SU-DHL-6 (cell line): ENCODE results near the gene DOCK11.

ENCODE experiments used
- H2AFZ ChIP-seq: fragments of 200-600 bp; sonication (generic); 2 replicates; pipeline ENCODE4 v1.6.1; 2014; ENCODE audit warnings: low read depth, mild to moderate bottlenecking, moderate library complexity, mixed read lengths, antibody characterized with exemption, low read length; ENCODE audit not compliant: severe bottlenecking
- H3F3A ChIP-seq: fragments of 200-600 bp; shearing (Covaris generic); 2 replicates; pipeline ENCODE4 v1.6.0; 2016; ENCODE audit warnings: antibody characterized with exemption, mild to moderate bottlenecking; ENCODE audit not compliant: insufficient read depth
- H3K27ac ChIP-seq: fragments of 200-600 bp; sonication (generic); 2 replicates; pipeline ENCODE4 v1.5.1; 2016; ENCODE audit warnings: low read depth, mild to moderate bottlenecking, low read length, moderate library complexity, mixed read lengths
- H3K27me3 ChIP-seq: fragments of 200-600 bp; sonication (generic), shearing (Covaris generic); 2 replicates; pipeline ENCODE4 v1.6.0; 2014; ENCODE audit warnings: mild to moderate bottlenecking, low read length
- H3K36me3 ChIP-seq: fragments of 200-600 bp; sonication (generic); 2 replicates; pipeline ENCODE4 v1.6.1; 2014; ENCODE audit warnings: mild to moderate bottlenecking, low read length, mixed read lengths
- H3K4me2 ChIP-seq: fragments of 300-600, 200-600 bp; shearing (Covaris generic), sonication (generic); 2 replicates; pipeline ENCODE4 v1.6.0; 2014; ENCODE audit warnings: low read length, low read depth, mild to moderate bottlenecking; ENCODE audit not compliant: poor library complexity, severe bottlenecking
- H3K4me3 ChIP-seq: fragments of 200-600 bp; sonication (generic); 2 replicates; pipeline ENCODE4 v1.5.1; 2014; ENCODE audit warnings: antibody characterized with exemption, low read length, mild to moderate bottlenecking, mixed read lengths; ENCODE audit not compliant: insufficient read depth, poor library complexity, severe bottlenecking
- H3K79me2 ChIP-seq: fragments of 200-600 bp; sonication (generic); 2 replicates; pipeline ENCODE4 v1.6.1; 2014; ENCODE audit warnings: mild to moderate bottlenecking, low read length, moderate library complexity; ENCODE audit not compliant: insufficient read depth
- H3K9ac ChIP-seq: fragments of 200-600 bp; sonication (generic); 2 replicates; pipeline ENCODE4 v1.7.0; 2014; ENCODE audit warnings: mild to moderate bottlenecking, low read length
- H3K9me2 ChIP-seq: fragments of 200-600 bp; sonication (generic); replicated peaks from 2 replicates; pipeline ENCODE4 v1.6.1; 2014; ENCODE audit warnings: low read length; ENCODE audit not compliant: insufficient read depth
- H3K9me3 ChIP-seq: fragments of 200-600 bp; sonication (generic); 2 replicates; pipeline ENCODE4 v1.6.1; 2014; ENCODE audit warnings: low read length, mixed read lengths; ENCODE audit not compliant: insufficient read depth
- H4K20me1 ChIP-seq: fragments of 200-600 bp; sonication (generic); 2 replicates; pipeline ENCODE4 v1.6.1; 2014; ENCODE audit warnings: low read depth, mild to moderate bottlenecking, antibody characterized with exemption, low read length, moderate library complexity, mixed read lengths
- EZH2phosphoT487 ChIP-seq: fragments of 200-600 bp; sonication (generic), shearing (Covaris generic); conservative IDR thresholded peaks from 2 replicates; pipeline ENCODE4 v1.6.1; 2018; ENCODE audit warnings: mild to moderate bottlenecking, antibody characterized with exemption, low read length, moderate library complexity, mixed read lengths
- TF ChIP-seq, protein P1 (sequence below): fragments of 200-600 bp; sonication (generic); IDR thresholded peaks from one replicate; pipeline ENCODE4 v1.5.1; 2017; ENCODE audit warnings: antibody characterized with exemption, mild to moderate bottlenecking, low read length, moderate library complexity; ENCODE audit not compliant: insufficient read depth, poor library complexity, severe bottlenecking

Gene DOCK11

DNA sequence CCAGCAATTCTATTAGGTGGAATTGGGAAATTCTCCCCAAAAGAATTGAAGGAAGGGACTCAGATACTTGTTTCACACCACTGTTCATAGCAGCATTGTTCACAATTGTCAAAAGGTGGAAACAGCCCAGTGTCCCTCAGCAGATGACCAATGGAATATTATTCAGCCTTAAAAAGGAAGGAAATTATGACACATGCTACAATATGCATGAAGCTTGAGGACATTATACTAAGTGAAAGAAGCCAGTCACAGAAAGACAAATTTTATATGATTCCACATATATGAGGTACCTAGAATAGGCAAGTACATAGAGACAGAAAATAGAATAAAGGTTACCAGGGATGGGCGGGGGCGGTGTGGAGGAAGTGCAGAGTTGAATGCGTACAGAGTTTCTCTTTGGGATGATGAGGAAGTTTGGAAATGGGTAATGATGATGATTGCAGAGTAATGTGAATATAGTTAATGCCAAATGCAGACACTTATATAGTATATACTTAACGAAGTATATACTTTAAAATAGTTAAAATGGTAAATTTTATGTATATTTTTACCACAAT is 29.6 kb downstream of the DOCK11 start:
- H3K4me3 ChIP-seq = no peak overlapping the region

DNA sequence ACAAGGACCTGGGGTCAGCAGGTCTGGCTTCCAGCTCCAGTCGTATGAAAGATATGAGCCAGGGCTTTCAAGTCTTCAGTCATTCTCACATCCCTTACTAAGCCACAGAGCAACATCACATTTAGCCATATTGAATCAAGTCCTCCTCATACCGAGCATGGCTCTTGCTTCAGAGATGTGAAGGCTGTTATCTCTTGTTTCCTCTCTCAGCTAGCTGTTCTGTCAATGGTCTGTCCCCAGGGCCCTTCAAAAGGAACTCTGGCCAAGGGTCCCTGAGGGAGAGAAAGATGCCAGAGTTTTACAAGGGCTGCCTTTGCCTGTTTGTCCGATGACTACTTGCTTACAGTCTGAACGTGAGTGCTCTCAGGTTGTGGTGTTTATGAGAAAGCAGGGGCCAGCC is 30.5 kb downstream of the DOCK11 start:
- H3K9ac ChIP-seq = no peak overlapping the region
- H3F3A ChIP-seq = no peaks in the 10 kb centered on the region
- no peak overlapping the region for H3K27ac ChIP-seq
- no peak for TF ChIP-seq EZH2phosphoT487
- TF ChIP-seq, protein P1, sequence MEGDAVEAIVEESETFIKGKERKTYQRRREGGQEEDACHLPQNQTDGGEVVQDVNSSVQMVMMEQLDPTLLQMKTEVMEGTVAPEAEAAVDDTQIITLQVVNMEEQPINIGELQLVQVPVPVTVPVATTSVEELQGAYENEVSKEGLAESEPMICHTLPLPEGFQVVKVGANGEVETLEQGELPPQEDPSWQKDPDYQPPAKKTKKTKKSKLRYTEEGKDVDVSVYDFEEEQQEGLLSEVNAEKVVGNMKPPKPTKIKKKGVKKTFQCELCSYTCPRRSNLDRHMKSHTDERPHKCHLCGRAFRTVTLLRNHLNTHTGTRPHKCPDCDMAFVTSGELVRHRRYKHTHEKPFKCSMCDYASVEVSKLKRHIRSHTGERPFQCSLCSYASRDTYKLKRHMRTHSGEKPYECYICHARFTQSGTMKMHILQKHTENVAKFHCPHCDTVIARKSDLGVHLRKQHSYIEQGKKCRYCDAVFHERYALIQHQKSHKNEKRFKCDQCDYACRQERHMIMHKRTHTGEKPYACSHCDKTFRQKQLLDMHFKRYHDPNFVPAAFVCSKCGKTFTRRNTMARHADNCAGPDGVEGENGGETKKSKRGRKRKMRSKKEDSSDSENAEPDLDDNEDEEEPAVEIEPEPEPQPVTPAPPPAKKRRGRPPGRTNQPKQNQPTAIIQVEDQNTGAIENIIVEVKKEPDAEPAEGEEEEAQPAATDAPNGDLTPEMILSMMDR = no peak
- no peak overlapping the region for H3K4me2 ChIP-seq
- no peak overlapping the region for H2AFZ ChIP-seq
- no peaks in the 10 kb centered on the region for H3K9me3 ChIP-seq
- no peaks in the 10 kb centered on the region for H3K36me3 ChIP-seq
- no peaks in the 10 kb centered on the region for H3K79me2 ChIP-seq
- H3K27me3 ChIP-seq = no peaks in the 10 kb centered on the region
- H4K20me1 ChIP-seq = no peaks in the 10 kb centered on the region
- no peak overlapping the region for H3K4me3 ChIP-seq
- no peaks in the 10 kb centered on the region for H3K9me2 ChIP-seq

More for the DNA sequence above, 29.6 kb downstream of the DOCK11 start:
- Histone ChIP-seq H2AFZ (no peak overlapping the region), H3K36me3 (no peaks in the 10 kb centered on the region), H3K27ac (no peak overlapping the region), H3F3A (no peaks in the 10 kb centered on the region), H3K9me3 (no peaks in the 10 kb centered on the region), H3K9me2 (no peaks in the 10 kb centered on the region), H3K79me2 (no peaks in the 10 kb centered on the region), H3K4me2 (no peak overlapping the region), H3K9ac (no peak overlapping the region), H4K20me1 (no peaks in the 10 kb centered on the region), H3K27me3 (no peaks in the 10 kb centered on the region)
- TF ChIP-seq EZH2phosphoT487 = no peak
- TF ChIP-seq, protein P1 = no peak

DNA sequence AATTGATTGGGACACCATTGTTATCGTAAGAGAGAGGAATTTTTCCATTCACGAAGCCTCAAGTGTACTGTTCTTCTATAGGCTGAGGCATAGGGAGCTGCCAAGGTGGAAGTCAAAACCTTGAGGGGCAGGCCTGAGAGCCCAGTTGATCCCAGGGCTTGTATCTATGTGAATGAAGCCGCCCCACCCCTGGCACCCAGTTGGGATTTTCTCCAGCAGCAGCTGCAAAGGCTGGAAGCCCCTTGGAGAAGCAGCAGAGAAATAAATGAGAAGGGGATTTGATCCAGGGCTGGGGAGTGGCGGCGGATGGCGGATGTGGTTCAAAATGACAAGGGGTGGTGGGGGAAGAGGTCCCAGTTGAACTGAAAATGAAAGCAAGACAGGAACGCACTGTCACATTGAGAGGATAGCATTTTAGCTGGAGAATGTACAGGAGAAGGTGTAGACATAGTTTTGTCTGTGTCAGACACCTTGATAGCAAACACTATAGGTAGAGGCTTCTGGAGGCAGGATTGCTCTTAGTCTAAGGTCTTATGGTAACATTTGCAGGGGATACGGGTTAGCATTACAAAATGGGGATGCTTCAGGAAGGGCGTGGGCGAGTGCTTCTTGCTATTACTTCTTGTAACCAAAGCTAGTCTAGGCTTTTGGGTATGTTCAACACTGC is 32.6 kb downstream of the DOCK11 start:
- no peak overlapping the region for H3K4me2 ChIP-seq
- no peak overlapping the region for H3K9ac ChIP-seq
- H3K27ac ChIP-seq = no peak overlapping the region

More for the DNA sequence above, 32.6 kb downstream of the DOCK11 start:
- no peak for TF ChIP-seq EZH2phosphoT487
- TF ChIP-seq, protein P1 = no peak
- Histone ChIP-seq H3K4me3 (no peak overlapping the region), H3K79me2 (no peaks in the 10 kb centered on the region), H3K27me3 (no peaks in the 10 kb centered on the region), H3K9me3 (no peaks in the 10 kb centered on the region), H3F3A (no peaks in the 10 kb centered on the region), H3K36me3 (no peaks in the 10 kb centered on the region), H4K20me1 (no peaks in the 10 kb centered on the region), H2AFZ (no peak overlapping the region), H3K9me2 (no peaks in the 10 kb centered on the region)
